Kidney capillary endothelial cell (primary cell): ENCODE measurements around the gene CATSPERD.

Source experiments
- DNase-seq: peaks from one replicate; pipeline ENCODE4 v3.0.0-alpha.2; 2018; ENCODE audit warnings: low spot score

CATSPERD gene

GRCh38 chr19:5719961-5720790, at the start of gene CATSPERD, which contains the start of gene LONP1:
Gene CATSPERD, plus strand, starts transcription at chr19:5720637. Its CDS starts 101 bp downstream, at chr19:5720738.
Gene LONP1, minus strand, starts transcription at chr19:5720146. Its CDS starts 14 bp downstream, at chr19:5720132.
- peak; percentile 98 for DNase-seq

GRCh38 chr19:5671600-5671999, 48.8 kb upstream of the CATSPERD start:
- no peak for DNase-seq

- DNase-seq, result no peak
These were observed 47.6 kb upstream of the CATSPERD start for GRCh38 chr19:5672708-5673459.

GRCh38 chr19:5673752-5674151, 46.7 kb upstream of the CATSPERD start:
- no peak for DNase-seq

GRCh38 chr19:5674714-5675113, 45.7 kb upstream of the CATSPERD start:
- DNase-seq, result no peak

GRCh38 chr19:5676105-5676771, 44.2 kb upstream of the CATSPERD start:
- no peak for DNase-seq

GRCh38 chr19:5676772-5677105, 43.7 kb upstream of the CATSPERD start:
- DNase-seq, result no peak

- DNase-seq, result no peak
These were observed 43.3 kb upstream of the CATSPERD start for GRCh38 chr19:5677136-5677535.

GRCh38 chr19:5677580-5677979, 42.9 kb upstream of the CATSPERD start:
- no peak for DNase-seq

GRCh38 chr19:5678071-5678718, 42.2 kb upstream of the CATSPERD start:
- DNase-seq, result no peak

- no peak for DNase-seq
These were observed 41.0 kb upstream of the CATSPERD start for GRCh38 chr19:5679289-5680083.

GRCh38 chr19:5680084-5680436, 40.4 kb upstream of the CATSPERD start:
- DNase-seq, result peak; percentile 26

GRCh38 chr19:5680437-5681368, 39.7 kb upstream of the CATSPERD start, which contains the start of the genes HSD11B1L and MICOS13:
Gene HSD11B1L, plus strand, starts transcription at chr19:5681027. Its CDS starts 3,806 bp downstream, at chr19:5684833.
Gene MICOS13, minus strand, starts transcription at chr19:5680516. Its CDS starts 30 bp downstream, at chr19:5680486.
- peak; percentile 98 for DNase-seq

GRCh38 chr19:5681391-5682106, 38.9 kb upstream of the CATSPERD start:
- no peak for DNase-seq

- no peak for DNase-seq
These were observed 38.3 kb upstream of the CATSPERD start for GRCh38 chr19:5682107-5682482.

- DNase-seq, result no peak
These were observed 37.1 kb upstream of the CATSPERD start for GRCh38 chr19:5683177-5683886.

GRCh38 chr19:5684694-5685430, 35.6 kb upstream of the CATSPERD start:
- DNase-seq, result no peak

GRCh38 chr19:5686326-5686646, 34.2 kb upstream of the CATSPERD start:
- DNase-seq, result no peak
